Body of pancreas (tissue), 4 donors: Measurements from ENCODE around the gene GATA2. TPM values are rescaled to one million over a fixed set of nuclear protein-coding genes. Genes with fewer than 3 reads are reported as not detected.
A peak's percentile ranks its signal among the peaks of the same experiment; 100 is the strongest.

ENCODE experiments used
- ATAC-seq: fragments of 150-250 bp; one replicate; pipeline ENCODE4 v1.9.1; 2016
- DNase-seq, 4 donors: peaks; one replicate each; pipeline ENCODE4 v3.0.0-alpha.2; 2019
- H3K27ac ChIP-seq, 4 donors: fragments of 200-600 bp; sonication (generic); 1 replicate in 3 of 4; 2 replicates in 1 of 4; pipeline versions ENCODE4 v1.5.1 to v1.6.1; 2016 to 2019; ENCODE audit warnings: mild to moderate bottlenecking in 1 of 4, mixed read lengths in 1 of 4, moderate library complexity in 1 of 4
- H3K27me3 ChIP-seq, 2 donors: fragments of 200-600 bp; sonication (generic); one replicate each; pipeline ENCODE4 v1.6.0; 2016; ENCODE audit warnings: mild to moderate bottlenecking in 1 of 2
- H3K36me3 ChIP-seq, 2 donors: fragments of 200-600 bp; sonication (generic); replicated peaks in 1 of 2; 2 replicates each; pipeline ENCODE4 v1.5.1; 2016; ENCODE audit warnings: low read depth in 2 of 2; ENCODE audit not compliant: insufficient read depth in 1 of 2
- H3K4me1 ChIP-seq: fragments of 200-600 bp; sonication (generic); one replicate; pipeline ENCODE4 v1.6.0; 2016
- H3K4me3 ChIP-seq, 2 donors: fragments of 200-600 bp; sonication (generic); 1 replicate in 1 of 2; 2 replicates in 1 of 2; pipeline ENCODE4 v1.5.1; 2016 to 2019
- H3K9me3 ChIP-seq, 3 donors: fragments of 200-600 bp; sonication (generic); 1 replicate in 2 of 3; 2 replicates in 1 of 3; pipeline ENCODE4 v1.5.1; 2016
- CTCF ChIP-seq, 7 experiments: fragments of 450-650 bp in 4 of 7; fragments of 200-600 bp in 3 of 7; sonication (generic) in 3 of 7; IDR thresholded peaks; one replicate each; pipeline ENCODE4 v1.5.1; 2016 to 2019; ENCODE audit warnings: antibody characterized with exemption in 7 of 7
- POLR2A ChIP-seq, 3 donors: fragments of 450-650 bp; IDR thresholded peaks; one replicate each; pipeline ENCODE4 v1.6.1; 2016; ENCODE audit warnings: antibody characterized with exemption in 3 of 3, mild to moderate bottlenecking in 2 of 3
- WGBS, 2 donors: methylation state at CpG; one replicate each; pipeline ENCODE4 v1.1.5; 2017; 5-methylcytosine and 5-hydroxymethylcytosine counted together
- intact Hi-C: fragments of 100-400 bp; cut with DNase I; formaldehyde crosslinking; loops from one replicate; pipeline ENCODE4 v1.15.1; 2023
- total RNA-seq, 2 donors: library from RNA; depleted of rRNA; stranded (reverse); fragments of >200 nt; gene quantifications; one replicate each; pipeline ENCODE4 v1.1.0, GENCODE V29; 2016

The GATA2 gene
- total RNA-seq = 10 to 100 TPM; 11.7 to 12.9 TPM

DNA sequence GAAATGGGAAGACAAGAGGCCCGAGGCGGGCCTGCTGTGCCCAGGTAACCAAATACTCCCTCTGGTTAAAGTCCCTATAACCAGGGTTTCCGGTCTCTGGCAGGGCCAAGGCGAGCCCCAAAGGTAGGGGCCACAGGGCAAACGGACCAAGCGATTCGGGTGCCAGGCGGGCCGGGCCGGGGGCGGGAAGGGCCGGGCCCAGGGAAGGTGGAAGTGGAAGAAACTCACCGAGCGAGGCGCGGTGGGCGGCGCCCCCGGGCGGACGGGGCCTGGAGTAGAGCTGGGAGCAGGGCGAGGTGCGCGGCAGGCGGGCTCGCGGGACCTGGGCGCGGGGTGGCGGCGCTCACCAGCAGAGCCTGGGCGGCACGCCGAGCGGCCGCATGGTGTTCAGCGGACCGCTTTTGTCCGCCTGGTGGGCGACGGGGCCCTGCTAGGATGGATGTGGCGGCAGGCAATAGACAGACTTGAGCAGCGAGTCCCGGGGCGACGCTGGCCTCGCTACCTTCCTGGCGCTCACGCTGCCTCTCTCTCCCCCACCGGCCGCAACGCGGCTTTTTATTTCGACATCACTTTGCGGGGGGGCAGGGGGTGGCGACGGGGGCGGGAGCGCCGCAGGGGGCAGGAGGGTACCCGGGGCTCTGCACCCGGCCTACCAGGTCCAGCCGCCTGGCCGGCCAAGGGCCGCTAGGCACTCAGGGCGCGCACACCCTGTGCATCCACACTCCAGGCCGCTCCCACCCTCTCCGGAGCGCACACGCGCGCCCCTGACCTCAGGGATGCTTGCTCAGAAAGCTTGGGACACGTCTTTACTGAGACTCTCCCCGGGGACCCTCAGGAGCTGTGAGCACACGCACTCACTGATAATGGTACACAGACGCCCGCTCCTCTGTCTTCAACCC lies at the start of gene GATA2:
TSS of gene GATA2 (minus strand) at position 531 of the 899 bp plus-strand sequence. CDS start 6,170 bp downstream, outside the sequence.
- 7 to 30% methylated on average over 24 to 75 of the region's 78 CpGs for WGBS, 2 donors
- ATAC-seq = peak; percentile 10
- Histone ChIP-seq H3K4me1 (peaks cover 71% of the 10 kb centered on the region), H3K27ac (peak within 1 kb of the TSS; percentile 70 to 97 (median 95)), H3K9me3 (no peaks in the 10 kb centered on the region), H3K36me3 (no peaks in the 10 kb centered on the region), H3K27me3 (peaks cover 0 to 10% of the 10 kb centered on the region in 2 donors), H3K4me3 (peak within 1 kb of the TSS; percentile 21 to 32)
- intact Hi-C loops = no loop called here
- peak; percentile 65 to 81 (median 72) for DNase-seq
- TF ChIP-seq POLR2A (IDR thresholded peaks at IDR 0.05) = peak; percentile 48 to 63 (median 53)
- TF ChIP-seq CTCF (IDR thresholded peaks at IDR 0.05) = peak in 4 of 7 experiments; percentile 17 to 53 (median 34)

DNA sequence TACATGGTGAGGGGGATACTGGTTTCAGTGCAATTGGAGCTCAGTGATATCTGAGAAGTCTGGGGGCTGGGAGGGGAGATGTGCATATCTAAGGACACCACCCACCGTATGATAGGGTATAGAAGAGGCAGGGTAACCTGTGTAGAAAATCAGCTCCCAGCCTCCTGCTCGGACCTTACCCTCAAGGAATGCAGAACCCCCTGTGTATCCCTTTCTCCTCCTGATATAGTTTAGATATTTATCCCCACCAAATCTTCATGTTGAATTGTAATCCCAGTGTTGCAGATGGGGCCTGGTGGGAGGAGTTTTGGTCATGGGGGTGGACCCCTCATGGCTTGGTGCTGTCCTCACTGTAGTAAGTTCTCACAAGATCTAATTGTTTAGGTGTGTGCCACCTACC lies 48.2 kb upstream of the GATA2 start:
- ATAC-seq (no peak), DNase-seq (no peak)
- Histone ChIP-seq H3K4me3 (no peak overlapping the region), H3K27me3 (no peaks in the 10 kb centered on the region), H3K9me3 (no peaks in the 10 kb centered on the region), H3K4me1 (no peaks in the 10 kb centered on the region), H3K27ac (no peak overlapping the region), H3K36me3 (no peaks in the 10 kb centered on the region)
- intact Hi-C loops = no loop called here
- TF ChIP-seq CTCF (IDR thresholded peaks at IDR 0.05) = no peak
- TF ChIP-seq POLR2A (IDR thresholded peaks at IDR 0.05) = no peak
- 78 to 100% methylated on average over 2 of the region's 2 CpGs for WGBS, 2 donors

GRCh38 chr3:128539376-128539775 lies 46.4 kb upstream of the GATA2 start:
- 87 to 94% methylated on average over 3 of the region's 3 CpGs for WGBS, 2 donors
- no peaks in the 10 kb centered on the region for H3K36me3 ChIP-seq
- no peaks in the 10 kb centered on the region for H3K27me3 ChIP-seq
- TF ChIP-seq POLR2A (IDR thresholded peaks at IDR 0.05) (no peak), CTCF (IDR thresholded peaks at IDR 0.05) (no peak)
- H3K4me3 ChIP-seq = no peak overlapping the region
- no peak for ATAC-seq
- no peaks in the 10 kb centered on the region for H3K4me1 ChIP-seq
- H3K9me3 ChIP-seq = no peaks in the 10 kb centered on the region
- no peak overlapping the region for H3K27ac ChIP-seq
- DNase-seq = no peak
- intact Hi-C loops = no loop called here

DNA sequence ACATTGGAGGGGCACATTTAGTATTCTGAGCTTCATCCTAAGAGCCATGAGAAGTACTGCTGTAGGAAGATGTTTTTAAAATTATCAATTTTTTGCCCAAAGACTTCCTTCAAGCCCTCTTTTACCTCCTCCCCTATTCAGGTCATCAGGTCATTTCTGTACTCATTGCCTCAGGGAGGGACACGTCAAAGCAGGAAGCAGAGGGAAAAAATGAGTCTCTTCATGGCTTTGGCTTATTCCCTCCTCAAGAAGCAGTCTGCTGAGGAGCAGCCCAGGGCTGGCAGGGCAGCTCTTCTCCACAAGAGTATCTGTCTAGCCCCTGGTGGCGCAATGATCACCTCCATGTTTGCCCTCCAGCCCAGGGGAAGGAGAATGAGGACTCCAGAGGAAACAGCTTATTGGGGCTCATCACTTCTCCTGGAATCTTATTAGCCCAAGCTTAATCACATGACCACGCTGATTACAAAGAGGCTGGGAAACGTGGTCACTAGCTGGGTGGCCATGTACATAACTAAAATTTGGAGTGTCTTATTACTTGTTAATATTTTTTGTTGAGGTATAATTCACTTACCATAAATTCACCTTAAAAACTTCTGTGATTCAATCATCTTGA lies 44.2 kb upstream of the GATA2 start:
- Histone ChIP-seq H3K9me3 (no peaks in the 10 kb centered on the region), H3K4me1 (peaks cover 16% of the 10 kb centered on the region), H3K36me3 (no peaks in the 10 kb centered on the region), H3K4me3 (no peak overlapping the region), H3K27ac (no peak overlapping the region), H3K27me3 (no peaks in the 10 kb centered on the region)
- DNase-seq (no peak), ATAC-seq (no peak)
- intact Hi-C loops = no loop called here
- TF ChIP-seq POLR2A (IDR thresholded peaks at IDR 0.05) (no peak), CTCF (IDR thresholded peaks at IDR 0.05) (no peak)
- WGBS, 2 donors = 77% methylated on average over 4 of the region's 4 CpGs
